SK-N-SH (cell line): ENCODE results near the gene COL20A1. TPM values are rescaled to one million over a fixed set of nuclear protein-coding genes. Genes with fewer than 3 reads are reported as not detected.

ENCODE experiments used
- CTCF ChIA-PET: fragments of 300-600, 350-600 bp; formaldehyde crosslinking; extraction: SDS; loops from one replicate; lab custom pipeline; 2021; lab: Yijun Ruan, JAX
- POLR2A ChIA-PET: fragments of 350-600 bp; sonication (Branson Sonifier 250); formaldehyde crosslinking; extraction: SDS; loops from one replicate; lab custom pipeline; 2020; ENCODE audit warnings: antibody characterized with exemption, inconsistent platforms; lab: Yijun Ruan, JAX
- DNase-seq: peaks from one replicate; pipeline ENCODE4 v3.0.0; 2012
- H2AFZ ChIP-seq: fragments of 200-600 bp; sonication (generic); 2 replicates; pipeline ENCODE4 v1.8.1; 2016; ENCODE audit warnings: antibody characterized with exemption, mild to moderate bottlenecking, low read depth
- H3F3A ChIP-seq: fragments of 200-600 bp; sonication (generic); replicated peaks from 2 replicates; pipeline ENCODE3; 2016; ENCODE audit warnings: antibody characterized with exemption, mild to moderate bottlenecking; ENCODE audit not compliant: insufficient read depth
- H3K27ac ChIP-seq, 2 experiments: fragments of 200-500 bp in 1 of 2; fragments of 200-600 bp in 1 of 2; sonication (Bioruptor generic) in 1 of 2; sonication (generic), shearing (Covaris generic) in 1 of 2; 2 replicates each; pipeline versions ENCODE4 v1.5.1 to v1.6.1; 2014 to 2016; ENCODE audit warnings: low read depth in 2 of 2, inconsistent platforms in 1 of 2, low read length in 1 of 2, mild to moderate bottlenecking in 1 of 2, mixed read lengths in 1 of 2
- H3K27me3 ChIP-seq: fragments of 200-600 bp; sonication (generic), shearing (Covaris generic); 2 replicates; pipeline ENCODE4 v1.6.1; 2016; ENCODE audit warnings: mixed run types; ENCODE audit not compliant: insufficient read depth
- H3K36me3 ChIP-seq, 2 experiments: fragments of 200-500 bp in 1 of 2; fragments of 200-600 bp in 1 of 2; sonication (Bioruptor generic) in 1 of 2; sonication (generic) in 1 of 2; replicated peaks in 1 of 2; 2 replicates each; pipeline versions ENCODE3 to v1.5.1; 2014 to 2016; ENCODE audit warnings: low read length in 1 of 2, mild to moderate bottlenecking in 1 of 2; ENCODE audit not compliant: insufficient read depth in 2 of 2, control insufficient read depth in 1 of 2
- H3K4me1 ChIP-seq, 2 experiments: fragments of 200-500 bp in 1 of 2; fragments of 200-600 bp in 1 of 2; sonication (Bioruptor generic) in 1 of 2; sonication (generic), shearing (Covaris generic) in 1 of 2; 2 replicates each; pipeline versions ENCODE4 v1.5.1 to v1.6.1; 2014 to 2016; ENCODE audit warnings: low read depth in 1 of 2, low read length in 1 of 2, mixed run types in 1 of 2; ENCODE audit not compliant: insufficient read depth in 2 of 2, control insufficient read depth in 1 of 2
- H3K4me2 ChIP-seq: fragments of 200-600 bp; sonication (generic), shearing (Covaris generic); 2 replicates; pipeline ENCODE4 v1.6.1; 2017; ENCODE audit warnings: mixed run types
- H3K4me3 ChIP-seq, 2 experiments: fragments of 200-500 bp in 1 of 2; fragments of 200-600 bp in 1 of 2; sonication (Bioruptor generic) in 1 of 2; sonication (generic), shearing (Covaris generic) in 1 of 2; 2 replicates each; pipeline versions ENCODE4 v1.5.1 to v1.8.1; 2014 to 2016; ENCODE audit warnings: low read depth in 2 of 2, inconsistent platforms in 1 of 2, low read length in 1 of 2, mild to moderate bottlenecking in 1 of 2, mixed read lengths in 1 of 2, moderate library complexity in 1 of 2
- H3K79me2 ChIP-seq: fragments of 200-600 bp; sonication (generic); 2 replicates; pipeline ENCODE4 v1.8.1; 2017; ENCODE audit warnings: mild to moderate bottlenecking; ENCODE audit not compliant: insufficient read depth
- H3K9ac ChIP-seq: fragments of 200-600 bp; sonication (generic); 2 replicates; pipeline ENCODE4 v1.6.1; 2017; ENCODE audit warnings: mixed run types
- H3K9me2 ChIP-seq: fragments of 200-600 bp; sonication (generic); 2 replicates; pipeline ENCODE4 v1.6.1; 2017; ENCODE audit warnings: mixed run types
- H3K9me3 ChIP-seq: fragments of 200-600 bp; sonication (generic); 2 replicates; pipeline ENCODE4 v1.6.1; 2017; ENCODE audit warnings: mixed run types, mild to moderate bottlenecking, moderate library complexity
- H4K20me1 ChIP-seq: fragments of 200-600 bp; sonication (generic); 2 replicates; pipeline ENCODE4 v1.6.1; 2017; ENCODE audit warnings: mild to moderate bottlenecking, mixed run types; ENCODE audit not compliant: insufficient read depth
- EP300 ChIP-seq, 2 experiments: IDR thresholded peaks; 2 replicates each; pipeline versions ENCODE4 v1.4.0 to v1.6.1; 2012; ENCODE audit warnings: borderline replicate concordance in 1 of 2, low read depth in 1 of 2, low read length in 1 of 2
- FOSL2 ChIP-seq: IDR thresholded peaks from 2 replicates; pipeline ENCODE4 v1.4.0; 2012; ENCODE audit warnings: low read depth, mild to moderate bottlenecking, moderate library complexity, borderline replicate concordance
- MEF2A ChIP-seq: IDR thresholded peaks from 2 replicates; pipeline ENCODE4 v1.4.0; 2012; ENCODE audit warnings: low read depth, borderline replicate concordance
- PBX3 ChIP-seq: IDR thresholded peaks from 2 replicates; pipeline ENCODE4; 2012
- POLR2AphosphoS5 ChIP-seq: IDR thresholded peaks from 2 replicates; pipeline ENCODE4 v1.6.1; 2012; ENCODE audit warnings: low read depth, low read length
- RAD21 ChIP-seq: IDR thresholded peaks from 2 replicates; pipeline ENCODE4 v1.6.1; 2012; ENCODE audit warnings: mild to moderate bottlenecking, low read length
- REST ChIP-seq: IDR thresholded peaks from 2 replicates; pipeline ENCODE4 v1.6.1; 2012; ENCODE audit warnings: mild to moderate bottlenecking, low read depth, low read length, moderate library complexity
- YY1 ChIP-seq: IDR thresholded peaks from 2 replicates; pipeline ENCODE4 v1.4.0; 2012; ENCODE audit warnings: low read depth, mild to moderate bottlenecking
- WGBS: methylation state at CpG from one replicate; pipeline ENCODE4 v1.1.6; 2017; ENCODE audit warnings: low lambda C conversion rate; 5-methylcytosine and 5-hydroxymethylcytosine counted together
- polyA plus RNA-seq, 3 experiments: library from polyadenylated mRNA; depleted of rRNA; stranded (reverse); fragments of >200 nt; gene quantifications; 2 replicates each; pipeline ENCODE4 v1.2.3, GENCODE V29; 2012
- TF ChIP-seq, protein P1 (sequence below): IDR thresholded peaks from 2 replicates; pipeline ENCODE4 v1.4.0; 2012; ENCODE audit warnings: low read depth, borderline replicate concordance
- TF ChIP-seq, protein P2 (sequence below): fragments of 150-350 bp; IDR thresholded peaks from 2 replicates; pipeline ENCODE4 v1.6.1; 2016; ENCODE audit warnings: mild to moderate bottlenecking, low read depth, low read length
- TF ChIP-seq, protein P3 (sequence below): fragments of 200-600 bp; sonication (generic); IDR thresholded peaks from 2 replicates; pipeline ENCODE4 v1.6.1; 2017; ENCODE audit warnings: antibody characterized with exemption, mild to moderate bottlenecking, moderate library complexity

The COL20A1 gene
- polyA plus RNA-seq, 1 of the 3 experiments (the other 2 are of a cell fraction): not detected

DNA sequence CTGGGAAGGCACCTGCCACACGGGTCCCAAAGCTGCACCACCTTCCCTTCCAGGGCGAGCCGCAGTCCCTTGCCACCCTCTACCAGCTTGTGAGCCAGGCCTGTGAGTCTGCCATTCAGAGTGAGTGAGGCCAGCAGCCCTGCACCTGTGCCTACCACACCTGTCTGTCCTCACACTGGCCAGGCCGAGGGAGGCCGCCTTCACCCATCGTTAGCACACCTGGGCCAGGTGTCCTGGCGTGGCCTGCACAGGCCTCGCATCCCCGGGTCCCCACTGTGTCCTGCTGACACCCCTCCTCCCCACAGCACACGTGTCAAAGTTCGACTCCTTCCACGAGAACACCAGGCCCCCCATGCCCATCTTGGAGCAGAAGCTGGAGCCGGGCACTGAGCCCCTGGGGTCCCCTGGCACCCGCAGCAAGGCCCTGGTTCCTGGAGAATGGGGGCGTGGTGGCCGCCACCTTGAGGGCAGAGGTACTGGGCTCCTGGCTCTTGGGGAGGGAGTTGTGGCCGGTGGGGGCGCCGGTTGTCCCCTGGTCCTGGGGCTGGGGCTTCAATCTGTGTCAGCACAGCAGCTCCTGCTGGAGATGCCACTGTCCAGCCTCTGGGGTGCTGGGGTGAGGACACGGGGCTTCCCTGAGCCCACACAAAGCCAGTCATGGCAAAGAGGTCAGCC, 35.2 kb downstream of the COL20A1 start:
- no peak for DNase-seq
- H3K36me3 ChIP-seq: no peaks in the 10 kb centered on the region
- H3K79me2 ChIP-seq: no peaks in the 10 kb centered on the region
- TF ChIP-seq POLR2AphosphoS5 (no peak), FOSL2 (no peak), REST (no peak), MEF2A (no peak), EP300 (IDR thresholded peaks at IDR 0.05; ENCODE audit: borderline replicate concordance in 1 of 2, low read depth in 1 of 2, low read length in 1 of 2) (no peak), YY1 (no peak), PBX3 (no peak), RAD21 (no peak)
- TF ChIP-seq, protein P1, sequence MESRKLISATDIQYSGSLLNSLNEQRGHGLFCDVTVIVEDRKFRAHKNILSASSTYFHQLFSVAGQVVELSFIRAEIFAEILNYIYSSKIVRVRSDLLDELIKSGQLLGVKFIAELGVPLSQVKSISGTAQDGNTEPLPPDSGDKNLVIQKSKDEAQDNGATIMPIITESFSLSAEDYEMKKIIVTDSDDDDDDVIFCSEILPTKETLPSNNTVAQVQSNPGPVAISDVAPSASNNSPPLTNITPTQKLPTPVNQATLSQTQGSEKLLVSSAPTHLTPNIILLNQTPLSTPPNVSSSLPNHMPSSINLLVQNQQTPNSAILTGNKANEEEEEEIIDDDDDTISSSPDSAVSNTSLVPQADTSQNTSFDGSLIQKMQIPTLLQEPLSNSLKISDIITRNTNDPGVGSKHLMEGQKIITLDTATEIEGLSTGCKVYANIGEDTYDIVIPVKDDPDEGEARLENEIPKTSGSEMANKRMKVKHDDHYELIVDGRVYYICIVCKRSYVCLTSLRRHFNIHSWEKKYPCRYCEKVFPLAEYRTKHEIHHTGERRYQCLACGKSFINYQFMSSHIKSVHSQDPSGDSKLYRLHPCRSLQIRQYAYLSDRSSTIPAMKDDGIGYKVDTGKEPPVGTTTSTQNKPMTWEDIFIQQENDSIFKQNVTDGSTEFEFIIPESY: no peak
- TF ChIP-seq, protein P2, sequence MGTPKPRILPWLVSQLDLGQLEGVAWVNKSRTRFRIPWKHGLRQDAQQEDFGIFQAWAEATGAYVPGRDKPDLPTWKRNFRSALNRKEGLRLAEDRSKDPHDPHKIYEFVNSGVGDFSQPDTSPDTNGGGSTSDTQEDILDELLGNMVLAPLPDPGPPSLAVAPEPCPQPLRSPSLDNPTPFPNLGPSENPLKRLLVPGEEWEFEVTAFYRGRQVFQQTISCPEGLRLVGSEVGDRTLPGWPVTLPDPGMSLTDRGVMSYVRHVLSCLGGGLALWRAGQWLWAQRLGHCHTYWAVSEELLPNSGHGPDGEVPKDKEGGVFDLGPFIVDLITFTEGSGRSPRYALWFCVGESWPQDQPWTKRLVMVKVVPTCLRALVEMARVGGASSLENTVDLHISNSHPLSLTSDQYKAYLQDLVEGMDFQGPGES: no peak
- TF ChIP-seq, protein P3, sequence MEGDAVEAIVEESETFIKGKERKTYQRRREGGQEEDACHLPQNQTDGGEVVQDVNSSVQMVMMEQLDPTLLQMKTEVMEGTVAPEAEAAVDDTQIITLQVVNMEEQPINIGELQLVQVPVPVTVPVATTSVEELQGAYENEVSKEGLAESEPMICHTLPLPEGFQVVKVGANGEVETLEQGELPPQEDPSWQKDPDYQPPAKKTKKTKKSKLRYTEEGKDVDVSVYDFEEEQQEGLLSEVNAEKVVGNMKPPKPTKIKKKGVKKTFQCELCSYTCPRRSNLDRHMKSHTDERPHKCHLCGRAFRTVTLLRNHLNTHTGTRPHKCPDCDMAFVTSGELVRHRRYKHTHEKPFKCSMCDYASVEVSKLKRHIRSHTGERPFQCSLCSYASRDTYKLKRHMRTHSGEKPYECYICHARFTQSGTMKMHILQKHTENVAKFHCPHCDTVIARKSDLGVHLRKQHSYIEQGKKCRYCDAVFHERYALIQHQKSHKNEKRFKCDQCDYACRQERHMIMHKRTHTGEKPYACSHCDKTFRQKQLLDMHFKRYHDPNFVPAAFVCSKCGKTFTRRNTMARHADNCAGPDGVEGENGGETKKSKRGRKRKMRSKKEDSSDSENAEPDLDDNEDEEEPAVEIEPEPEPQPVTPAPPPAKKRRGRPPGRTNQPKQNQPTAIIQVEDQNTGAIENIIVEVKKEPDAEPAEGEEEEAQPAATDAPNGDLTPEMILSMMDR: no peak
- H3F3A ChIP-seq: no peaks in the 10 kb centered on the region
- no peaks in the 10 kb centered on the region for H3K9me3 ChIP-seq
- 55% methylated on average over 9 of the region's 20 CpGs for WGBS
- H3K9ac ChIP-seq: no peak overlapping the region
- peaks cover 0 to 3% of the 10 kb centered on the region in 2 experiments; a peak in 1 of 4 replicates for H3K4me1 ChIP-seq
- no peak overlapping the region for H3K27ac ChIP-seq
- H3K4me2 ChIP-seq: no peak overlapping the region
- H3K4me3 ChIP-seq: no peak overlapping the region
- H3K9me2 ChIP-seq: no peaks in the 10 kb centered on the region
- no peaks in the 10 kb centered on the region; the same call in 1 of the 2 replicates for H3K27me3 ChIP-seq
- ChIA-PET CTCF (interaction anchor here (3.0 to 4.0 kb wide), 2 partner anchors 19 to 54 kb away, joined by 15 to 28 read pairs; no protein-coding TSS in a partner anchor), POLR2A (no interaction called here)
- no peak overlapping the region for H2AFZ ChIP-seq
- H4K20me1 ChIP-seq: no peaks in the 10 kb centered on the region
